HepG2 (cell line): Measurements from ENCODE around the gene GRIN2C. TPM values are rescaled to one million over a fixed set of nuclear protein-coding genes. Genes with fewer than 3 reads are reported as not detected.

ENCODE experiments used
- ATF3 ChIP-seq: sonication (generic); formaldehyde crosslinking; IDR thresholded peaks from 2 replicates; pipeline ENCODE4 v1.4.0; 2020; ENCODE audit warnings: missing genetic modification reagents
- CSRNP2 ChIP-seq: sonication (generic); formaldehyde crosslinking; conservative IDR thresholded peaks from 2 replicates; pipeline ENCODE4 v1.8.0; 2022; ENCODE audit warnings: low read depth, missing genetic modification reagents
- DPF2 ChIP-seq: sonication (generic); formaldehyde crosslinking; IDR thresholded peaks from 2 replicates; pipeline ENCODE4 v1.4.0; 2020; ENCODE audit warnings: mild to moderate bottlenecking, low read depth, missing genetic modification reagents, borderline replicate concordance
- HNF1A ChIP-seq, 2 experiments: sonication (generic) in 1 of 2; formaldehyde crosslinking in 1 of 2; IDR thresholded peaks; 2 replicates each; pipeline versions ENCODE4 v1.4.0 to v1.6.1; 2016 to 2020; ENCODE audit warnings: borderline replicate concordance in 1 of 2, low read depth in 1 of 2, mild to moderate bottlenecking in 1 of 2, missing genetic modification reagents in 1 of 2
- HOXA7 ChIP-seq: sonication (generic); formaldehyde crosslinking; IDR thresholded peaks from 2 replicates; pipeline ENCODE4 v1.8.1; 2022; ENCODE audit warnings: mild to moderate bottlenecking, missing genetic modification reagents, moderate library complexity
- SMARCC2 ChIP-seq: fragments of 450-650 bp; IDR thresholded peaks from 2 replicates; pipeline ENCODE4 v1.6.1; 2017; ENCODE audit warnings: antibody characterized with exemption, mild to moderate bottlenecking
- ZBED4 ChIP-seq: sonication (generic); formaldehyde crosslinking; IDR thresholded peaks from 2 replicates; pipeline ENCODE4 v1.4.0; 2020; ENCODE audit warnings: missing genetic modification reagents, borderline replicate concordance
- ZBTB37 ChIP-seq: sonication (generic); formaldehyde crosslinking; IDR thresholded peaks from 2 replicates; pipeline ENCODE4 v1.4.0; 2020; ENCODE audit warnings: mild to moderate bottlenecking, missing genetic modification reagents
- ZNF280D ChIP-seq: sonication (generic); formaldehyde crosslinking; IDR thresholded peaks from 2 replicates; pipeline ENCODE4 v1.5.1; 2020; ENCODE audit warnings: mild to moderate bottlenecking, missing genetic modification reagents
- ZNF446 ChIP-seq: sonication (generic); formaldehyde crosslinking; IDR thresholded peaks from 2 replicates; pipeline ENCODE4 v1.5.0; 2020; ENCODE audit warnings: mild to moderate bottlenecking, missing genetic modification reagents
- ZNF749 ChIP-seq: sonication (generic); formaldehyde crosslinking; IDR thresholded peaks from 2 replicates; pipeline ENCODE4 v1.8.0; 2022; ENCODE audit warnings: mild to moderate bottlenecking, missing genetic modification reagents, moderate library complexity, borderline replicate concordance
- polyA plus RNA-seq, 8 experiments: library from polyadenylated mRNA; depleted of rRNA in 3 of 8; stranded (reverse) in 7 of 8; unstranded in 1 of 8; fragments of >200 nt; fragmentation: Illumina TruSeq in 4 of 8; extraction: Trizol in 4 of 8; gene quantifications; 2 replicates each; pipeline versions ENCODE4 v1.2.1 to v1.2.3, GENCODE V29; 2011 to 2016; ENCODE audit warnings: low read depth in 4 of 8, missing spikeins in 1 of 8, mixed read lengths in 1 of 8; ENCODE audit not compliant: insufficient read depth in 1 of 8
- total RNA-seq, 5 experiments: library from RNA; depleted of rRNA; stranded (reverse); fragments of >200 nt; fragmentation: Illumina TruSeq; extraction: Trizol; gene quantifications; 2 replicates each; pipeline ENCODE4 v1.2.3, GENCODE V29; 2016; ENCODE audit warnings: low read depth in 1 of 5

The GRIN2C gene
- total and polyA plus RNA-seq, 2 of the 13 experiments (the other 11 are each of a cell fraction or from before 2014, with no cell fraction given), result 0.03 to 0.11 TPM

- TF ChIP-seq ZBED4, result no peak
- TF ChIP-seq ATF3 (CRISPR knock-in tag), result no peak
- no peak for TF ChIP-seq HOXA7 (CRISPR knock-in tag)
- no peak for TF ChIP-seq CSRNP2
- TF ChIP-seq ZBTB37 (CRISPR knock-in tag), result no peak
- TF ChIP-seq ZNF749, result no peak
- no peak for TF ChIP-seq HNF1A (IDR thresholded peaks at IDR 0.05; ENCODE audit: low read depth)
- TF ChIP-seq HNF1A (CRISPR knock-in tag; IDR thresholded peaks at IDR 0.05; ENCODE audit: borderline replicate concordance), result 0 out of 2 replicates have a peak, but pooled peaks have one; percentile 31
- no peak for TF ChIP-seq DPF2 (CRISPR knock-in tag)
- TF ChIP-seq ZNF280D (CRISPR knock-in tag), result no peak
- no peak for TF ChIP-seq ZNF446 (CRISPR knock-in tag)
- TF ChIP-seq SMARCC2, result no peak
Measured at GRCh38 chr17:74852237-74853047, 7.2 kb downstream of the GRIN2C start (continued).
